GM19023 (cell line): ENCODE measurements around the gene TOM1L2.

Source experiments
- ATAC-seq: cut with Tn5 transposase; IDR thresholded peaks from one replicate; pipeline ENCODE4 v1.9.1; 2021; ENCODE audit warnings: mild to moderate bottlenecking, moderate library complexity; ENCODE audit not compliant: unreplicated experiment

TOM1L2 gene

DNA sequence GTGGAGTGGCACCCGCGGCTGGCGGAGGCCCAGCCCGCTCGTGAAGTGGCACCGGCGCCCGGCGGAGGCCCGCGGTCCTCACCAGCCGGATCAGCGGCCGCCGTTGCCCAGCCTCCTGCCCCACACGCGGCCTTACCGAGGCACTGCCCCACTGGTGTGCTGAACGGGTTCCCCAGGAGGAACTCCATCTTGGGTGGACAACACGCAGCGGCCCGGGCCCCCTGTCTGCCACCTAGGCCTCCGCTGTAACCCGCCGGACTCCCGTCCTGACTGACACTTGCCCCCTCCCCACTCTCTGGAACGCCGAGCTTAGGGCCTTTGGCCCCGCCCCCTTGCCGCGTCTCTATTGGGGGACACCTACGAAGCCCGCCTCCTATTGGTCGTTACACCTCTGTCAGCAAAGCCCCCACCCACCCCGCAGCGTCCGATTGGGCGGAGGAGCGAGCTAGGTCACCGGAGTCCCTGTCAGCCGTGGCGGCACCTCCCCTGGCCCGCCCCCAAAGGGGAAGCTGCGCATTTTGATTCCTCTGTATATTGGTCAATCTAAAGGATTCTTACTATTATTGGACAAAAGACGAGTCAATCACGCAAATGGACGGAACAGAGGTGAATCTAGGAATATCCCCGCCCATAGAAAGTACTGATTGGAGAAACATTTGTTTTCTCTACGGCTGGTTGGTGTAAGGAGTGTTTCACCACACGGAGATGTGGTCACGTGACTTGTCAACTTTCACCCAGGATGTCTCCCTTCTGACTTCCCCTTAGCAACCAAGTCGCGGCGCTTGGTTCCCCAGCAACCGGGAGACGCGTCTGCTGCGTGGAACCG is at the start of gene TOM1L2, which contains the start of gene DRC3:
Gene TOM1L2, minus strand, starts transcription at position 275 of the 826 bp plus-strand sequence. Its CDS starts 87 bp downstream, at position 188.
Gene DRC3, plus strand, starts transcription at position 737 of the 826 bp plus-strand sequence. CDS start 4,737 bp downstream, outside the sequence.
- ATAC-seq, result peak; percentile 93

DNA sequence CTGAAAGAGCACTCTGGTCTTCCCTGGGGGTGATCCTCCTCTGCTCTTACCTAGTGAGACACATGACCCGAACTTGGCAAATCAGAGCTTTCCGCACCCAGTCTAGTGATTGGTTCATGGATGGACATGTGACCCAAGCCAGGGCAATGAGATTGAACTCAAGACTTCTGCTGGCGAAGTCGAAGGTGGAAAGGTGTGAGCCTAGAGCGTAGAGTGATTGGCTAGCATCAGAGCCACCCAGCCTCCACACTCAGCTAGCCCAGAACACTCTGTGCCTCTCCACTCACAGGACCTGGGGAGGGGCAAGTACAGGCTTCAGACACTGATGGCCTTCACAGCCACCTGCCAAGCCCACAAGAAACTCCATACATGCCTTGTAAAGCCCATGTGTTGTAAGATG is 49.2 kb upstream of the TOM1L2 start:
- ATAC-seq, result no peak

DNA sequence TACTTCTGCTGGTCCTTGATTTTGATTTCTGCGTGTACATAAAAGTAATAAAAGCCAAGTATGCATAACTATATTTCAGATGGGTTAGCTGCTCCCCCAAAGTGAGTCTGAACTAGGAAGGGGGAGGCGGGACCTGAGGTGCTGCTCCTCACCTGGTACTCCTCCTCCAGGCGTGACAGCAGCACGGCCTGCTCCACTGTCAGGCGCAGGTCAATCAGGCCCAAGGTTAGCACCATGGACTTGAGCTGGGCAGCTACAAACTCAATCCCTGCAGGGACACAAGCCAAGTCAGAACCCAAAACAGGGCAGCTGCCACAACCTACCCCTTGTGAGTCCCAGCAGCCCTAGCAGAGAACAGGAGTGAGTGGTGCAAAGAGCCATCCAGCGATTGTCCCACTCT is 48.8 kb upstream of the TOM1L2 start:
- ATAC-seq, result no peak

GRCh38 chr17:18019838-18020154 is 47.6 kb upstream of the TOM1L2 start:
- no peak for ATAC-seq

DNA sequence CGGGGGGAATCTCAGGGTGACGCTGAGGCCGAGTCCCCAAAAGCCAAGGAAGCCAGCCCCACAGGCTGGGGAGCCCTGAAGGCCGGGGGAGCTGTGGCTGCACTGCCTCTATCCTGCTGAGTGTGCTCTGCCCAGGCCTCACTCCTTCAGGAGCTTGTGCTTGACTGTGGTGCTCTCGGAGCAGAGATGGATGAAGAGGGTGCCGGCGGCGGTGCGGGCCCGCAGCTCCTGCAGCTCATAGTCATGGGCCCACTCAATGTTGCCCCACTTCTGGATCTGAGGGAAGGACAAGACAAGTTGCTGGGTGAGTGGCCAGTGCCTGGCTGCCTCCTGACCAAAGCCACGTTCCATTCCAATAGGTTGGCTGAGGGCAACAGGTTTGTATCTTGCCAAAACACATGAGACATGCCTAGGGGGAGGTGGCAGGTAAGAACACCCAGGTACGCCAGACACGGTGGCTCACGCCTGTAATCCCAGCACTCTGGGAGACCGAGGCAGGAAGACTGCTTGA is 46.3 kb upstream of the TOM1L2 start:
- no peak for ATAC-seq

GRCh38 chr17:18017958-18018357 is 45.8 kb upstream of the TOM1L2 start:
- ATAC-seq, result no peak

DNA sequence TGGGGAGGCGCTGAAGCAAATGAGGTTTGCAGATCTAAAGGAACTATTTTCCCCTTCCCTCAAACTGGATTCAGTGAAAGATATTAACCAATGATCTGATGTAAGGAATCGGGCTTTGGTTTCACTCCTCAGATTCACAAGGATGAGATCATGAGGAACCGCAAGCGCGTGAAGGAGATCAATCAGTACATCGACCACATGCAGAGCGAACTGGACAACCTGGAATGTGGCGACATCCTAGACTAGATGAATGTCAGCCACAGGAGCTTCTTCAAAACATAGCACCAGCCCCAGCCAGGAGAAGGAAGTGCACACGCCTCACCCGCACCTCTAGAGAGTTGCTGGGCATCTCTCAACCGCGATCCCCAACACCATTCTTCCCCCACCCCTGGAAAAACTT is 44.2 kb upstream of the TOM1L2 start:
- ATAC-seq, result no peak

- no peak for ATAC-seq
Measured at GRCh38 chr17:18015593-18015992, 43.4 kb upstream of the TOM1L2 start.

DNA sequence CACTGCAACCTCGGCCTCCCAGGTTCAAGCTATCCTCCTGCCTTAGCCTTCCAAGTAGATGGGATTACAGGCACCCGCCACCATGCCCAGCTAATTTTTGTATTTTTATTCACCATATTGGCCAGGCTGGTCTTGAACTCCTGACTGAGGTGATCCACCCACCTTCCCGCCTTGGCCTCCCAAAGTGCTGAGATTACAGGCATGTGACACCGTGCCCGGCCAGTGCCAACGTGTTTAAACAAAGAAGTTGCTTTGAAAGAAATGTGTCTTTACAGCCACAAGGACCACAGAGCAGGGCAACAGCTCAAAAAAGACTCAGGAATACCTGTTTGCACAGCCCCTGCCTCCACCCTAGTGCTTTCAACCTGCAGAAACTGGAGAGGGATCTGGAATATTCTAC is 41.8 kb upstream of the TOM1L2 start:
- ATAC-seq, result no peak

DNA sequence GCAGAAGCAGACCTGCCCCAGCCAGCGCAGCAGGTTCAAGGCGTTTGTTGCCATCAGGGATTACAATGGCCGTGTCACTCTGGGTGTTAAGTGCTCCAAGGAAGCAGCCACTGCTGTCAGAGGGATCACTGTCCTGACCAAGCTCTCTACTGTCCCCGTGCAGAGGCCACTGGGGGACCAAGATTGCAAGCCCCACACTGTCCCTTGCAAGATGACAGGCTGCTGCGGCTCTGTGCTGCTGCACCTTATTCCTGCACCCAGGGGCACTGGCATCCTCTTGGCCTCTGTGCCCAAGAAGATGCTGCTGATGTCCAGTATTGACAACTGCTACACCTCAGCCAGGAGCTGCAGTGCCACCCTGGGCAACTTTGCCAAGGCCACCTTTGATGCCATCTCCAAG is 39.1 kb upstream of the TOM1L2 start:
- ATAC-seq, result no peak

DNA sequence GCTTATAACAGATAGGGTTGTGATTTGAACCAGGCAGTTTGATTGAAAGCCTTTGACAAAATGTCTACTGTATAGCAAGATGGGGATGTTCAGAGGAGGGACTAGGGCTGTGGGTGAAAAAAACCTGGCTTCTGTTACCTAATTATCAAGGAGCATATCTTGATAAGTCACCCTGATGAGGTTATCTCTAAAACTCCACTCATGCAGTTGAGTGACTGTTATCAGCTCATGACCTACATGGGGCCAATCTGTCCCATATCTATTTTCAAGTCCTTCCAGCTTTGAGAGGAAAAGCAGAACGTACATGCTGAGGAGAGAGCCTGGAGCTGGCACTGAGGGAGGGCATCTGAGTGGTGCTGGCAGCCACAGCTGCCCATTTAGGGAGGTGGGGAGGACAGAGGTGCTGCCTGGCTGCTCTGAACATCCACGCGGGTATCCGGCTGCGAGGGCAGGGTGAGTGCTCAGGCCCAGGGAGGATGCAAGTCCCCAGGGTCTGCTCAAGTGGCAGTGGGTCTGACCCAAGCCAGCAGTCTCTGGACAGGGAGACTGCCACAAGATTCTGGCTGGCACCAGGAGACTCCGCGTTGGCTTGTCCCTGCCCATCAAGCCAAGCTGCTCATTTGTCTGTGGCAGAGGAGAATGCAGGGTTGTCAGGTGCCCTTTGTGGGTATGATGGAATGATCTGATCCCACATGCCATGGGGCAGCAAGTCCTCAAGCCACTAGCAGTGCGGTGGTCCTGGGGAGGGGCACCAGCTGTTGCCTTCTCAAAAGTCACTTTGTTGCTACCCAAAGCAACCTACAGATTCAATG is 37.6 kb upstream of the TOM1L2 start:
- ATAC-seq, result no peak

DNA sequence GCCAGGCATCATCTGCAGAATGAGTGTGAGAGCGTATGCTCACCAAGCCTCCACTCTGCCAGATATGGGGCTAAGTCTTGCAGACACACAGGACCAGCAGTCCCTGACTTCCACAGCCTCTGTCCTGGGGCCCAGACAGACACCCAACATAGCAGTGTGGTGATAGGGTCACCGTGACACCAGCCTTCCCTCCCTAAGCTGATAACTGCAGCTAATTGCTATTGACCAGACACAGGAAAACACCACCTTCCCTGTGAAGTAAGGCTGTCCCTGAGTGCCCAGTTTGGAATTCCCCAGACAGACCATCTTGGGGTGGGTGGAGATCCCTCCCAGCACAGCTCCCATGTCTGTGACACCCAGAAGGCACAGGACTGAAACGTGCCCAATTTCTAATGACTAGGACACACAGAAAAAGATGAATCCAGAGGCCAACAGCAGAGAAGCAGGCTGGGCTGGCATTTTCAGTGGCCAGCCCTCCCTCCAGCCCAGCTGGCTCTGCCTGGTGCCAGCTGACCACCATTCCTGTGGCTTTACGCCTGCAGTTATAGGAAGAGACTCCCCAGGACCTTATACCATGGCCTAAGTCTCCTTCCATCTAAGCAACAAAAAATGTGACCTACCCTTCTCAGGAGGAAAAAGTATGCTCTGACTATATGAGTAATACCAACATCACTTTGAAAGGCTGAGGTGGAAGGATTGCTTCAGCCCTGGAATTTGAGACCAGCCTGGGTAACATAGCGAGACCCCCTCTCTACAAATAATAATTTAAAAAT is 36.5 kb upstream of the TOM1L2 start:
- no peak for ATAC-seq

DNA sequence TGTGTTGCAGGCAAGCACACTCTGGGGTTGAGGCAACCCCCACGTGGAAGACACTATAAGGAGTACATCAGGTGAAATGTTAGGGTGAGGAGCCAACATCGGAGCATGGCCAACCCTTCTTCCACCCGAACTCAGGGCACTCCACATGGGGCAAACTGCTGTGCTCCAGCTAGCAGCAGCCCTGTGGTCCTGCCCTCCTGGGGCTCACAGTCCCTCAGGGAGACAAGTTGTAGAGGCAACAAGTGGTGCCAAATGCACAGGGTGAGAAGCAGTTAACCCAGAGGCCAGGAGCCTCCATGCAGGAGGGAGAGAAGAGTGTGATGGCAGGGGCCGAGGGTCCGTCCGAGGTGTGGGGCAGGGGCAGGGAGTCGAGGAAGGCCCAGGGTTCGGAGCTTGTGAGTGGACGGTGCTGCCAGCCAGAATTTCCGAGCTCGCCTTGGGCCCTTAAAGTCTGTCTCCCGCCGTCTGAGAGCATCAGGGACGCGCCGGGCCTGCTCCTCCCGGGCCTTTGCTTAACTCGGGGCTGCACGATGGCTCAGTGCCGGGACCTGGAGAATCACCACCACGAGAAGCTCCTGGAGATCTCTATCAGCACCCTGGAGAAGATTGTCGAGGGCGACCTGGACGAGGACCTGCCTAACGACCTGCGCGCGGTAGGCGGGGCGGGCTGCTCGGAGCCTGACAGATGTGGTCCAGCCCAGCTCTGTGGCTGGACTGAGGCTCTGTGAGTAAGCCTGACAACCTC is 34.5 kb upstream of the TOM1L2 start:
- no peak for ATAC-seq

DNA sequence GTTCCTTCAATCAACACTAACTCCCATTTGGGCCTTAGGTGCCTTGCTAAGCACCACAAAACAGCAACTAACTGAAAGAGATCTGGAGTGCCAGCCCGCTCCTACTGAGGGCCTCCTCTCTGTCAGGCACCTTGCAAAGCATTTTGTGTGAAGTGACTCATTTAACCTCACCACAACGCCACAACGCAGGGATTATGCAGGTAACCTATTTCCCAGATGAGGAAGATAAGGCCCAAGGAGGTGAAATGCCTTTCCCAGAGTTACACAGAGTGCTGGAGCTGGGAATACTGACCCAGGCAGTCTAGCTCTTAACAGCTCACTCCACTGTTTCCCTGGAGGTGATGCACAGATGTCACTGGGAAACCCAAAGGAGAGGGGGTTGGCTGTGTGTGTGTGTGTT is 33.3 kb upstream of the TOM1L2 start:
- no peak for ATAC-seq

DNA sequence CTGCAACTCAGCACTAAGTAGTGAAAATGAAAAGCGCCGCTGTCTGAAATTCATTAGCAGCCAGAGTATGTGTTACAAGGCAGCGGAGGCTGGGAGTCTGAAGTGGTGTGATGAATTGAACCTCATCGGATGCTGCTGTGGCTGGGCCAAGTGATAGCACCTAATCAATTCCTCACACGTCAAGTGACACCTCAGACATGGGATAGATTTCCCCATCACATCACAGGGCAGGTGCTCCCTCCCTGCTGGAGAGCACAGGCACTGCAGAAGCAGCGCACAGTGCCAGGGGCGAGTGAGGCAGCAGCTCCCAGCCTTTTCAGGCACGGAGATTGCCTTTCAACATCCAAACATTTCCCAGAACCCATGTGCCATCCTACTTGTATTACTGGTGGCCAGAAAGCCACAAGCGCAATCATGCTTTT is 32.7 kb upstream of the TOM1L2 start:
- ATAC-seq, result no peak

DNA sequence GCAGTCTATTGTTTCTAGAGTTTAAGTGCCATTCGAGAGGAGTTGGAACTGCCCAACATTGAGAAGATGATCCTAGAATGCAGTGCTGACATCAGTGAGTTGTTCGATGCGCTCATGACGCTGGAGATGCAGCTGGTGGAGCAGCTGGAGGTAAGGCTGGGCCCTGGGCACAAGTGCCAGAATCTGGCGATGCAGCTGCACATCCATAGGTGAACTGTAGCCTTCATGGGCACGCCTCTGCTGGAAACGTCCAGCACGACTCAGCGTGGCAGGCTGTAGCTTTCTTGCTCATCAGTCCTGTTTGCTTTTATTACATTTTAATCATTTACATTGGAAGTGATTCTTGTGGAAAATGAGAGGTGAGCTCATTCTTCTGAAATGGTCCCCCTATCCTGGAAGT is 32.1 kb upstream of the TOM1L2 start:
- ATAC-seq, result no peak

GRCh38 chr17:18002171-18002570 is 30.0 kb upstream of the TOM1L2 start:
- ATAC-seq, result no peak

GRCh38 chr17:18000030-18000408 is 27.8 kb upstream of the TOM1L2 start:
- no peak for ATAC-seq

GRCh38 chr17:17999364-18000029 is 27.3 kb upstream of the TOM1L2 start:
- no peak for ATAC-seq

GRCh38 chr17:17998934-17999333 is 26.7 kb upstream of the TOM1L2 start:
- ATAC-seq, result no peak
